Left lung (tissue), 10 donors: ENCODE measurements around the gene POLR1A. TPM values are rescaled to one million over a fixed set of nuclear protein-coding genes. Genes with fewer than 3 reads are reported as not detected.
A peak's percentile ranks its signal among the peaks of the same experiment; 100 is the strongest.

ENCODE experiments used
- ATAC-seq: fragments of 200-7000 bp; cut with Tn5 transposase; one replicate; pipeline ENCODE4 v1.9.1; 2020; ENCODE audit warnings: moderate library complexity
- DNase-seq, 4 donors: peaks; one replicate each; pipeline ENCODE4 v3.0.0-alpha.2; 2013 to 2020
- H3K27ac ChIP-seq, 2 donors: fragments of 200-600 bp; sonication (generic) in 1 of 2; one replicate each; pipeline versions ENCODE4 v1.5.0 to v1.8.0; 2020 to 2021
- H3K27me3 ChIP-seq, 2 donors: fragments of 200-600 bp; sonication (generic) in 1 of 2; one replicate each; pipeline versions ENCODE4 v1.5.0 to v1.8.0; 2020 to 2021
- H3K36me3 ChIP-seq, 2 donors: fragments of 200-600 bp; sonication (generic) in 1 of 2; one replicate each; pipeline versions ENCODE4 v1.5.0 to v1.8.0; 2020 to 2021
- H3K4me1 ChIP-seq, 2 donors: fragments of 200-600 bp; one replicate each; pipeline ENCODE4 v1.8.0; 2021
- H3K4me3 ChIP-seq, 2 donors: fragments of 200-600 bp; sonication (generic) in 1 of 2; one replicate each; pipeline versions ENCODE4 v1.5.0 to v1.8.0; 2020 to 2021; ENCODE audit warnings: mild to moderate bottlenecking in 1 of 2
- H3K9me3 ChIP-seq, 2 donors: fragments of 200-600 bp; sonication (generic) in 1 of 2; one replicate each; pipeline versions ENCODE4 v1.5.0 to v1.8.0; 2020 to 2021
- CTCF ChIP-seq, 2 donors: fragments of 200-600 bp; sonication (generic) in 1 of 2; IDR thresholded peaks; one replicate each; pipeline versions ENCODE4 v1.5.0 to v1.8.0; 2021; ENCODE audit warnings: antibody characterized with exemption in 2 of 2
- intact Hi-C, 2 donors: fragments of 100-400 bp; cut with DNase I; formaldehyde crosslinking; loops; one replicate each; pipeline versions ENCODE4 v1.11.2 to v1.14.2; 2022
- polyA plus RNA-seq, 6 donors: library from polyadenylated mRNA; unstranded; fragments of 120-200 nt; gene quantifications; one replicate each; pipeline ENCODE4 v1.2.1, GENCODE V29; 2013; ENCODE audit not compliant: insufficient read length in 6 of 6
- total RNA-seq, 2 donors: library from RNA; stranded (reverse); fragmentation: NEBNext Ultra II Directional; extraction: Animal tissue kit (Norgen Biotek cat#: 25700); gene quantifications; one replicate each; pipeline ENCODE4 v1.2.1, GENCODE V29; 2021
- donor health status: DM: no; HTN: yes; CAD: no.
- donor health status: DM: no; HTN: no; CAD: no.

Gene POLR1A
- total and polyA plus RNA-seq, 8 donors: 18.6 to 34.7 (median 21.9) TPM

GRCh38 chr2:86032861-86033595 is 72.7 kb downstream of the POLR1A start:
- Histone ChIP-seq H3K4me1 (peaks cover 32 to 38% of the 10 kb centered on the region in 2 donors), H3K9me3 (no peaks in the 10 kb centered on the region), H3K36me3 (peaks cover 0 to 66% of the 10 kb centered on the region in 2 donors), H3K4me3 (no peak overlapping the region), H3K27ac (no peak overlapping the region), H3K27me3 (no peaks in the 10 kb centered on the region)
- ATAC-seq (no peak), DNase-seq (no peak)
- intact Hi-C loops: no loop called here
- TF ChIP-seq CTCF (IDR thresholded peaks at IDR 0.05): no peak

- Histone ChIP-seq H3K4me3 (no peak overlapping the region), H3K36me3 (peaks cover 0 to 80% of the 10 kb centered on the region in 2 donors), H3K27me3 (no peaks in the 10 kb centered on the region), H3K4me1 (peaks cover 18 to 24% of the 10 kb centered on the region in 2 donors), H3K9me3 (no peaks in the 10 kb centered on the region), H3K27ac (no peak overlapping the region)
- intact Hi-C loops: no loop called here
- DNase-seq (no peak), ATAC-seq (no peak)
- no peak for TF ChIP-seq CTCF (IDR thresholded peaks at IDR 0.05)
Measured at GRCh38 chr2:86031606-86032005, 74.1 kb downstream of the POLR1A start.

GRCh38 chr2:86031151-86031550 is 74.5 kb downstream of the POLR1A start:
- no peak overlapping the region for H3K4me3 ChIP-seq
- no peak overlapping the region for H3K27ac ChIP-seq
- no peak for ATAC-seq
- no peak for DNase-seq
- TF ChIP-seq CTCF (IDR thresholded peaks at IDR 0.05): no peak
- H3K4me1 ChIP-seq: peaks cover 13 to 19% of the 10 kb centered on the region in 2 donors
- H3K9me3 ChIP-seq: no peaks in the 10 kb centered on the region
- no peaks in the 10 kb centered on the region for H3K27me3 ChIP-seq
- intact Hi-C loops: no loop called here
- peaks cover 0 to 85% of the 10 kb centered on the region in 2 donors for H3K36me3 ChIP-seq

- Histone ChIP-seq H3K9me3 (no peaks in the 10 kb centered on the region), H3K36me3 (peaks cover 0 to 98% of the 10 kb centered on the region in 2 donors), H3K27me3 (no peaks in the 10 kb centered on the region), H3K27ac (no peak overlapping the region), H3K4me3 (no peak overlapping the region), H3K4me1 (peaks cover under 1 to 6% of the 10 kb centered on the region in 2 donors)
- ATAC-seq: no peak
- DNase-seq: no peak
- intact Hi-C loops: no loop called here
- no peak for TF ChIP-seq CTCF (IDR thresholded peaks at IDR 0.05)
Measured at GRCh38 chr2:86029873-86030272, 75.8 kb downstream of the POLR1A start.

GRCh38 chr2:86028766-86029381 is 76.8 kb downstream of the POLR1A start:
- Histone ChIP-seq H3K4me3 (no peak overlapping the region), H3K27ac (no peak overlapping the region), H3K4me1 (no peaks in the 10 kb centered on the region), H3K36me3 (peaks cover 0 to 99% of the 10 kb centered on the region in 2 donors), H3K27me3 (no peaks in the 10 kb centered on the region), H3K9me3 (no peaks in the 10 kb centered on the region)
- peak; percentile 25 for ATAC-seq
- no peak for TF ChIP-seq CTCF (IDR thresholded peaks at IDR 0.05)
- intact Hi-C loops: no loop called here
- peak in 1 of 4 donors; percentile 38 for DNase-seq
